HG02943 (cell line): ENCODE data around the gene SLC46A2.

Experiments used
- ATAC-seq: cut with Tn5 transposase; IDR thresholded peaks from one replicate; pipeline ENCODE4 v1.9.1; 2021; ENCODE audit warnings: mild to moderate bottlenecking, low read depth, moderate library complexity; ENCODE audit not compliant: unreplicated experiment

The SLC46A2 gene

DNA sequence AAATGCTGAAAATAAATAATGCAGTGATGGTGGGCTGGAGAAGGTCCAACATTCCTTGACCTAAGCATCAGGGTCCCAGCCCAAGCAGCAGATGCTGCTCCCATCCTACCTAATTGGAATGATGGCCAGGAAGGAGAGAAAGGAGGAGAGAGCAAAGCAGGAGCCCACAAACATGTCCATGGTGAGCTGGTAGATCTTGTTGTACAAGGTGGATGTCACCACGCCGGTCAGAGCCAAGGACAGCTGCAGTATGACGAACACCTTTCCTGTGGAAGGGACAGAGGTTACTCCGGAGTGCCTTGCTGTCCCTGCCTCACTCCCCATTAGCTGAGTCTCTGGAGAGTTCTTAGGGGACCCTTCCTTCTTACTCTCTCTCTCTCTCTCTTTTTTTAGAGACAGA, 4.3 kb downstream of the SLC46A2 start:
- no peak for ATAC-seq

DNA sequence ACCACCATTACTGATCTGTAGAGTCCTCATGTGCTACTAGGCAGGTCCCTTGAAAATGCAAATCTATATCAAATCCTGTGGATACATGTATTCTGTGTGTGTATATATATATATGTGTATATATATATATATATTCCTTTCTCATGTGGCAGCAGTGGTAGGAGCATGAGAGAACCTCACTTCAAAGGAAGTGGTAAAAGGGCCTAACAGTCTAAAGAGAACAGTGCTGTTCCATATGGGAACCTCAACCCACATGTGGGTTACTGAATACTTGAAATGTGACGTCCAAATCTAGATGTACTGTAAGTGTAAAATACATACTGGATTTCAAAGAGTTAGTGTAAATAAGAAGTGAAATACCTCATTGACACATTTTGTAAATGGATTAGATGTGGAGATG, 5.4 kb downstream of the SLC46A2 start:
- no peak for ATAC-seq

DNA sequence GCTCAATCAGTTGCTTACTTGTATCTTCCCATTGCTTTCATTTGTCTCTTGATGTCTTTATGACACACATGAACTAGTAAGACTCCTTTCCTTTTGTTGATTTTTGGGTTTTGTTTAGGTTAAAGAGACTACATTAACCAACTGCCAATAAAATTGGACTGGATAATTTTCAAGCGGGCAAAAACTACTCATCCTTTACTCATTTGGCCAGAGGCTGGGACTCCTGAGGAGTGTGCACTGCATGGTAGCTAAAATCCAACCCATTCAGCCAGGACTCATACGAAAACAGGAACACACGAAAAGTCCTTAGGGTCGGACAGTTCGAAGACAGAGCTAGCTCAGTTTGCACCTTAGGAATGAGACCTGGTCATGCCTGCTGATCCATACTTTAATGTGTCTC, 6.0 kb downstream of the SLC46A2 start:
- ATAC-seq = no peak

- ATAC-seq = no peak
Measured at GRCh38 chr9:112884101-112884500, 6.6 kb downstream of the SLC46A2 start.

DNA sequence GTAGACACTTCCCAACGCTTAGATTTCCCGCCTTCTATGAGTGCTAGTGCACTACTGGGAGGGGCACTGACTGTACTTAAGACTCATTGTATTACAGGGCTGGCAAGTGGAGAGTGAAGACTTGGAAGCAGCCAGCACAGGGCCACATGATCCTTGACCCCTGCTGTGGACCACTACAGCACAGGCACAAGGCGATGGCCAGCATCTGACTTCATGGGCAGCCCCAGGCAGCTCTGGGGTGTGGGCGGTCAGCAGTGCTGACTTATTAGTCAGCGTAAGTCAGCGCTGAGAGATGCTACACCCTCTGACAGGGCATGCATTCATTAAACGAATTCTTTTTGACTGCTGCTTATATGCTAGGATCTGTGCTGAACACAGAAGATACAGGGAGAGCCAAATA, 9.3 kb downstream of the SLC46A2 start:
- ATAC-seq = no peak

DNA sequence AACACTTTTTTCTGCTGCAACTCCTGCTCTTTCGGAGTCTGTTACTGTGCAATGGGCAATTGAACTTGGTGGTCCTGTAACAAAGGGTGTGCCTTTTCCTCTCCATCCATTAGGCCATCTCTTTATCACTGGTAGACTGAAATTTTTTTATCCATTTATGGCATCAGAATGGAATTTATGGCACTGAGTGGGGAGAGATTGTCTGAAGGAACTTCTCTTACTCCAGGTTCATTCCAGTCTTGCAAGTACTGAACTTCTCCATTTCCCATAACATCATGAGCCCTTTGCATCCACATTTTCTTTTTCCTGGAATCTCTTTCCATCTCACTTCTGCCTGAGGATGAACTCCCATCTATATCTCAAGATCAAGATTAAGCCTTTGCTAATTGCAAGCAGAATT, 10.0 kb downstream of the SLC46A2 start:
- no peak for ATAC-seq

DNA sequence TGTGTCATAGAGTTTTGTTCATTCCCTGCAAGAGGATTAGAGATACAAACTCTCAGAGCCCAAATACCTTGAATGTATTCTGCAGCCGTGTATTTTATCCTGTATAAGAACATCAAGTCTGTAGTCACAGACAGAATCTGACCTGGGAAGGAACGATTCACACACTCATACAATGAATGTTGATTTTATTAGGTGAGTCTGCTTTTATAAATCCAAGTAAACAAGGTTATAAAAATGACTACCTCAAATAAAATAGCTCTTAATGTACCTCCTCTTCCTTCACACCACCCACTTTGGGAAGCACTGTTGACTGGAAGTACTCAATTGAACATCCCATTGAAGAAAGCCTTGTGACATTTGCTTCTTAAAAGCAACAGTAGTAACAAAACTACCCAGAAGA, 11.9 kb downstream of the SLC46A2 start:
- ATAC-seq = no peak

- ATAC-seq = no peak
Measured at GRCh38 chr9:112873773-112874405, 16.8 kb downstream of the SLC46A2 start.

GRCh38 chr9:112872019-112872418, 18.7 kb downstream of the SLC46A2 start:
- no peak for ATAC-seq

DNA sequence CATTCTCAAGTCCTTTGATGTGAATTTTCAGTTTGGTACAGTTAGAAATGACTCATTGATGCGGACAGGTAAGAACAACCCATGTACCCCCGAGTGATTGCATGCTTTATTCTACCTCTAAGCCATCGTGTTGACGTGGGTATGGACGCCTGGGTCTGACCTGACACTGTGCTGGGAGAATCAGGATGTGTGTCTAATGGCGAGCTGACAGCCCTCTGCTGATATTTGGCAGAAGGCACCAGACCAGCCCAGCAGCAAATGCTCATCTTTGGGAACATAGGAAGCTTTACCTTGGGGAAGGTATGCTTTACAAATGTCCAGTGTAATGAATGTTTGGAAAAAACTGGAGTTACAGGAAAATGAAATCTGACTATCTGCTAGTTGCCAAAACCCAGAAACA, 20.1 kb downstream of the SLC46A2 start:
- ATAC-seq = no peak

DNA sequence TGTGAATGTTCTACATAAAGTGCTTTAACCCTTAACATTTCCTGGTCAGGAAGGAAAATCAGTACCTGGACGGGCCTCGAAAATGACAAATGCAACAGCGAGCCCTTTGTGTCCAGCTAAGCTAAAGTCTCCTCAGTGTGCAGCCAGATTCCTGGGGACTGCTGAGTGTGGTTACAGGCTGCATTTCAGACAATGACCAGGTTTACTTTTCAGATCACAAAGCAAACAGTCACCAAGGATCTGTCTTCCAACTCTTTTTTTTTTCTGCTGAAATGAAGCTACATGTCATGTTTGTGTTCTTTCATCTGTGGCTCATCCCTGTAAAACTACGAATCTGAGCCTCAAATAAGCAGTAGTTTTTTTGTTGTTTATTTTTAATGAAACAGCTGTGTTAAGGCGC, 20.8 kb downstream of the SLC46A2 start:
- no peak for ATAC-seq

GRCh38 chr9:112869041-112869529, 21.6 kb downstream of the SLC46A2 start:
- ATAC-seq = no peak

GRCh38 chr9:112868461-112868860, 22.2 kb downstream of the SLC46A2 start:
- ATAC-seq = no peak

GRCh38 chr9:112867275-112867991, 23.2 kb downstream of the SLC46A2 start:
- ATAC-seq = no peak

GRCh38 chr9:112866662-112867274, 23.9 kb downstream of the SLC46A2 start:
- ATAC-seq = no peak

- ATAC-seq = no peak
Measured at GRCh38 chr9:112864982-112865381, 25.7 kb downstream of the SLC46A2 start.

GRCh38 chr9:112864403-112864802, 26.3 kb downstream of the SLC46A2 start:
- ATAC-seq = no peak

DNA sequence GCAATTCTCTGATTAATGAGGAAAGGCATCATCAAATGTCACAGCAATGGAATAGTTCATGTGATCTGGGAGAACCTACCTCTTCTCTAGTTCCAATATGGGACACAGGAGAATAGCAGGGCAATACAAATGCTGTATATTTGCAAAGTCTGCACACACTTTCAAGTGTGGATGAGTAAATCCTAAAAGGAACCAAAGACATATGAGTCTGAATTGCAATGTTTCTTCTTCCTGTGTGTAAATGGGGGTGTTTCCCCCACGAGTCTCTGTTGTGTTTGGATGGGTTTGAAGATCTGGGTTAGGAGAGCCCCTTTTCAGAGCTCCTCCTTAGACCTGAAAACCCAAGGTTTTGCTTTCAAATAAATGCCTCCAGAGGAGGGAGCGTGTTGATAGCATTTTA, 26.9 kb downstream of the SLC46A2 start:
- no peak for ATAC-seq

GRCh38 chr9:112863214-112863613, 27.5 kb downstream of the SLC46A2 start:
- ATAC-seq = no peak

DNA sequence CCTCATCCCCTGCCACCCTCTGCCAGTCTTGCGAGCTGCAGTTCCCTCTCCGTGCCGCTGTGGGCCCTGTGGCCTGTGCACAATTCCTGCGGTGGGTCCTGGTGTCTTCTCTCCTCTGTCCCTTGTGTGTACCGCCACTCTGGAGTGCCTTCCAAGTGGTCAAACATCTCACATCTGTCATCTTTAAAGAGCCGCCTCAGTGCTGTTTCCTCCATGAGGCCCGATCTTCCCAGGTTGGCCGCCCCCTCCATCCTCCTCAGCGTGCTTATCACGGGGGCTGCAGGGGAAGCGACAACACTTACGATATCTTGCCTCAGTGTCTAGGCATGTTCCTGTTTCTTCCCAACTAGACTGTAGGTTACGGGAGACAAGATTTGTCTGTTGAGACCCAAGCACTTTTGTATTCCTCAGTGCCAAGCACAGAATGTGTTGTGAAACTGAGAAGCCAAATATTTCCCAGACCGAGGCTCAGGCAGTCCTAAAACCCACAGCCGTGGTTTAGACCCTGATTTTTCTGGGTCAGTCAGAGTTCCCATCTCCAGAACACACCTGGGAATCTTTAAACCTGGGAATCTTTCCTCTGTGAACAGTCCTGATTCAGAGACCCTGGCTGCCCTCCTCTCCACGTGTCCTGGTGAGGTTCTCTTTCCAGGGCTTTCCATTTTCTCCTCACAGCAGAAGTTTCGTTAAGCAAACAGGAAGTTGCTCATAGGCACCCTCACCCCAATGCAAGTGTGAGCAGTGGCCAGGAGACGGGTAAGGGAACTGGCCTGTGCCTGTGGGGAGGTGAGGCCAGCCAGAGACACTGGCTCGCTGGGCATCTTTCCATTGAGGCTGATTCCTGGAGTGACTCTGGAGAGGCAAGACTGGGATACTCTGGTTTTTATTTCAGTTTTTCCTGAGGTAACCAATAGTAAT, 28.8 kb downstream of the SLC46A2 start:
- no peak for ATAC-seq

DNA sequence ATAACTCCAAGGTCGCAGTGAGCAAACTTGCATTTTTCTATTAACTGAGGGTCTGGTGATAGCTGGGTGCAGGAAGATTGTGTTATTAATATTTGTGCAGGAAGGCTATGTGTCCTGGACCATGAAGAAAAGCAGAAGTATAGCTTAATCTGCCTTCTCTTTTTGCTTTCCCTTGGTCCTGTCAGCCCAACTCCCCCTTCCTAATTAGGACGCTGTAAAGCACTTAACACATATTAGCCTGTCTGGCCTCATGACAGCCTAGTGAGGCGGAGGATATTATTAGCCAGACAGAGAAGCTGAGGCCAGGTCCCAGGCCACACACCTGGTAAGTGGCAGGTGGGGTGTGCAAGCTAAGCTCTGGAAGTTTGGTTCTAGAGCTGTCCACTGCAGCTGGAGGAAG, 29.5 kb downstream of the SLC46A2 start:
- ATAC-seq = no peak
